GM18870 (cell line): ENCODE measurements around the gene HSFX2.
A peak's percentile ranks its signal among the peaks of the same experiment; 100 is the strongest.
"Not testable (repeated sequence)": the region's sequence is repeated elsewhere in the genome, so short reads cannot be mapped to it uniquely, and the experiment has no call there.

Source experiments
- ATAC-seq: cut with Tn5 transposase; IDR thresholded peaks from one replicate; pipeline ENCODE4 v1.9.1; 2021; ENCODE audit warnings: moderate library complexity; ENCODE audit not compliant: unreplicated experiment

The HSFX2 gene

DNA sequence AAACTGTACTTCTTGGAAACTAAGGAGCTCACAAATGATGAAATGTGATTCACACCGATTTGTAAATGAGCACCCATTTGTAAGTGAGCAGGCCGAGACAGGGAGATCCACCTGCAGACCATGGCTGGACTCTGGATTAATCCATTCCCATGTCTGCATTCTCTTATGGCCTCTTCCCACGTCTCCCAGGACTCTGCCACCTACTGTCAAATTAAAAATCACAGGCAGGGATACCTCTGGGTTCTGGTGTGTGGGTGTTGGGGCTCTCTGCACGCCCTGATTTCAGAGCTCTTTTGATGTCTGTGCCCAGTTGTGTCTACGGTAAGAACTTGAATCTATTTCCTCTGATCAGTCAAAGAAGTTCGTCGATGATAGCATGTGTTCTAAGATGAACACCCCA, 4.1 kb downstream of the HSFX2 start:
- ATAC-seq: not testable (repeated sequence)

DNA sequence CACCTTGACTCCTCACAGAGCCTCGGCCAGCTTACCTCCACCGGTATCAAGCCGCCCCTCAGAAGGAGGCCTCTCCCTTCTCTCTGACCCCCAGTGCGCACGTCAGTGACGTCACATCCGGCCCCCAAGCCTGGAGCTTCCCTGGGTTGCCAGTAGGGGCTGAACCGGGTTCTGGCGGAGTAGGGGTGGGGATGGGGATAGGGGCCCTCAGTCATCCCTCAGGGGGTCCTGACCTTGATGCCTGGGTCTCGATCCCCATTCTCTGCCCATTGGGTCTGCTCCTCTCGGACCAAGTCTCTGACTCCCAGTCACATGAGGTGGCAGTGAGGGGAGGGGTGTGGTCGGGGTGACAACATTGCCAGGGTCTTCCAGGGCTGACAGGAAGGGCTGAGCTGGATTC, 7.8 kb downstream of the HSFX2 start, which contains the start of gene MAGEA9B:
Gene MAGEA9B (minus strand): TSS at position 101 of the 400 bp plus-strand sequence. CDS start 4,280 bp downstream, outside the sequence.
- not testable (repeated sequence) for ATAC-seq

DNA sequence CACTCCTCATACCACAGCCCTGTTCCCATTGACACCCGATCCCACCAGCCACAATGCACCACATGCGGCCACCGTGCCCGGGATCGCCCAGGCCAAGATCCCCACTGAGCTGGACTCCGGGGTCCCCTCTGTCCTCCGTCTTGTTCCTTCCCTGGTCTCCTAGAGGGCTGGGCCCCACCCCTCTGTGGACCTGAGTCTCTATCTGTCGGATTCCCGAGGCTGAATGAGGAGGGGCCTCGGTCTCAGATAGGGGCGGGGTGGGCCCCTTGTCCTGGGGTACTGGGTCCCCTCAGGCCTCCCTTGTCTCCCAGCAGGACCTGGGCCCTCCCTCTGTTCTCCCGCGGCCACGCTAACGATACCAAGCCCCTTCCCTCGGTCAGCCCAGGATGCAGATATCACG, 9.5 kb downstream of the HSFX2 start:
- ATAC-seq: not testable (repeated sequence)

DNA sequence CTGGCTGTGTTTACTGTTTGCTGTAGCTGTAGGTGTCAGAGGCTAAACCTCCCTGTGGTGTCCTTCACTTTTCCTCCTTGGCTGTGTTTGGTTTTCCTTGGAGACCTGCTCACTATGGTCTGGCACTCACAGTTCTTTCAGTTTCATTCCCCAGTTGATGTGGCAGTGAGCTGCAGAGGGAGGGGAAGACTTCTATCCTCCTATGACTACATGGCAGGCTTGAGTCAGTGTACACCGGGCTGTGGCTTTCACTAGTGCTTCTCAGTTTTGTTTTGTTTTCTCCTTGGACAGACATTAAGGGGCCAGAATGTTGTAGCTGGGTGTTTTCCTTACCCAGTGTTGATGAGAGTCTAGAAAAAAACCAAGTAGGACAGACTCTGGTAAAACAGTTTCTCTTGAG, 21.7 kb downstream of the HSFX2 start:
- peak; percentile 100 for ATAC-seq

DNA sequence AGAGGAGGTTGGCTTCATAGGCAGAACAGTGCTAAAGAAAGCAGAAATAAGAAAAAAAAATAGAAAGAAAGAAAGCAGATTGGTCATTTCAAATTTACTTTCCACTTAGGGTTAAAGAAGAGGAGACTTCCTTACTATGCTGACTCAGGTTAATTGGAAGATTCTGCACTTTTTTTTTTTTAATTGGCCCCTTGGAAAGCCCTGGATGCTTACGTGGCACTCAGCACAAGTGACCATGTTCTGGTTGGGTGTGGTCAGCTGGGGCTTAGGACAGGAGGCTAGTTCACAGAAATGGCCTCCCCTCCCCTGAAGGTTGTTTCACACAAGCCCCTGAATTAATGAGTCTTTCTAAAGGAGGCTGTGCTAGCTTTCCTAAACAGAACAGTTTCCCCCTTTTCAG, 22.4 kb downstream of the HSFX2 start:
- ATAC-seq: no peak

DNA sequence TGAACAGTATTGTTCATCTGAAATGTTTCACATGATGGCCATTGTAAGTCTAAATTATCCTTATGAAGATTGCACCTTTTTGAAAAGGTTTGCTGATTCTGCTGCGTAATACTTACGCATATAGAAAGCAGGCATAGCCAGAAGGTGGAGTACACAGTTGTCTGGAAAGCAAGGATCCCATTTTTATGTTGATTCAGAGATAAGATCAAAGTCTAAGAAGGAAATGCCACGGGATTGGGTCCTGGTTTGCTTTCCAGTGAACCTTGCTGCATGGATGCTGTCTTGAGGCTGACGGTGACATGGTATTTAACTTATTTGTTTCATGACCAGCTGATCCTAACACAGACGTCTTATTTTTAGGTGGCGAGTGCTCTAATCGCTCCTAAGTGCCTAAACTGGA, 23.3 kb downstream of the HSFX2 start:
- ATAC-seq: no peak

DNA sequence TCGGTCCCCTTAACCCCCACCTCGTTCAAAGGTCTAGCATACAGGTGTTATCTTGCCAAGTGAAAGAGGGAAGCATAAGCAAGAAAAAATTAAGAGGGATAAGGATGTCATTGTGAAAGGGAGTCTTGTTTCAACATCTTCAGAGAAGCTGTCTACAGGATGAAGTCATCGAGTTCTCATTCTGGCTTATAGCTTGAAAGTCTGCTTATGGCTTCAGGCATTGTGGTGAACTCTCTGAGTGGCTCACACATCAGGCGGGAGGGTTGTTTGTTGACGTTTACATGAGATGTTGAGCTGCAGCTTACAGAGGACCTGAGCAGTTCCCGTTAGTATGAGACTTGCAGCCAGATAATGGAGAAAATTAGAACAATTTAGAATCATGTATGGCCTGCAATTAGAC, 24.4 kb downstream of the HSFX2 start:
- no peak for ATAC-seq

DNA sequence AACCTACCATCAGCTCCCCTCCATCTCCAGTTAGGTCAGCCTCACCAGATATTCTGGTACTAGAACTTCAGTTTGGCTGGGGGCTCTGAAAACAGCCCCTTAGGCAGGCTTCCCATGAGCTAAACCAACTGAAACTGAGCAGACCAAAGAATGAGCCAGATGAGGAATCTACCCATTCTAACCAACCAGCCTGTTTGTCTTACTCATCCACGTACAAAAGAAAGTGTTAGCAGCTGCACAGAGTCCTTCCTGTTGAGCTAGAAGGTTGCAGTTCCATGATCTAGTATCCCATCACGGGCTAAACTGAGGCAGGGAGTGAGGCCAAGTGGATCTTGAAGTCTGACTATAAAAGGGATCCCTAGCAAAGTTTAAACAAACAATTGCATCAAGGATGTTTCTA, 25.3 kb downstream of the HSFX2 start:
- ATAC-seq: no peak

DNA sequence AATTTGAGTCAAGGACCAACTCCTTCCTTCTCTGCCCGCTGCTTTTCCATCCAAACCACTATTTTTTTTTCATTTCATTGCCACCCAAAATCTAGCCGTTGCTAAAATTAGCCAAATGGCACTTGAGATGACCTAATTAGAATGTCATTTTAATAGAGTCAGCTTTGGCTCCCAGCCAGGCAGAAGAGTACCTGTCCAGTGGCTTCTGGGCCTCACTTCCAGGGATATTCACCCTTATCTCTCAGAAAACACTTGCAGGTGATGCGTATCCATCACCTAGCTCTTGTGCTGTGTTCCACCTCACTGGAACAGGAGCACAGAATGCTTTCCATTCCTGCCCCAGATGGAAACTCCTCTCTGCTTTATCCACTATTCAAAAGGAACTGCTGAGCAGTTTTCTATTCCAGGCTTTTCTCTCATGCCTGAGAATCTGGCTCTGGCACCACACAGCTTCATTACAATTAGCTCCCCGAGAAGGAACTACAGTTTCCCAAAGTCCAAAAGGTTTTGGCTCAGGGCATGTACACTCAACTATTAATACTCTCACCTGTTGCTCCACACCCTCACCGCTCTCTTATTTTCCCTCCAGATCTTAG, 26.3 kb downstream of the HSFX2 start:
- no peak for ATAC-seq

DNA sequence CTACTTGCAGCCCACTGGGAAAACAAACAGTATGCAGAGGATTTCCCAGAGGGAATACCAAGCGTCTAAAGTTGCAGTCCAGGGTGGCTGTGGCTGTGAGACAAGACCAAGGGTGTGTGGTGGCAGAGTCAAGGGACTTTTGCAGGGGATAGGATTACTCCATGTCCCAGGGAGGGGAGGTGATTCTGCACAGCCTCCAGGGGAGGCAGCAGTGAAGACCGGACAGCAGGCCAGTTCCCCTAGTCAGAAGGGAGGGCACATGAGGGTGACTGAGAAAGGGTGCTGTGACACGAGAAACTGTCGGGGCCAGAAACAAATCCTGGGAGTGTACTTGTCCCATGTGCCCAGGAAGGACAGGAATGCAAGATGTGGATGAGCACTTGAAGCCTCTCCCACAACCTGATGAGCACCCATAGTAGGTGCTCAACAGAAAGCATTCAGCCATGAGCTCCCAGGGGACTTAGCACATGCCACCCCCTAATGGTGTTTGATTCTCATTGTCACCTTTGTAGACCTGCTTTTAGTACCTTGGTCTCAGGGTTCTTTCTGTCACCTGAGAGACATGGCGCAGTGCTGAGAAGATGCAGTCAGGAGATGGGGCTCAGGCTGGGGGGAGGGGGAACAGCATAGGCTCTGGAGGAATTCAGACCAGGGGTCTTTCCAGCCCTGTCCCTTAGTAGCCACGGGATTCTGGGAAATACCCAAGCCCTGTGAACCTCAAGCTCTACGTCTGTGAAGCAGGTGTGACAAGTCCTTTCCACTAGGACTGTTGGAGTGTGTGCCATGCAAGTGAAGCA, 27.3 kb downstream of the HSFX2 start:
- ATAC-seq: no peak

DNA sequence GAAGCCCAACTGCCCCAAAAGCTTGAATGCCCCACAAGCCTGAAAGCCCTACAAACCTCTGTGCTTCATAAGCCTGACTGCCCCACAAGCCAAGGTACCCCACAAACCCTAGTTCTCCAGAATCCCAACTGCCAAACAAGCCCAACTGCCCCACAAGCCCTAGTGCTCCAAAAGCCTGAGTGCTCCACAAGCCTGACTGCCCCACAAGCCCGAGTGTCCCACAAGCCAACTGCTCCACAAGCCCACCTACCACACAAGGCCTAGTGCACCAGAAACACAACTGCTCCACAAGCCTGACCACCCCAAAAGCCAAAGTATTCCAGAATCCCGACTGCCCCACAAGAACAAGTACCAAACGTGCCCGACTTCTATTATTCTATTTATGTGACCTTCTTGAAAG, 31.8 kb downstream of the HSFX2 start:
- no peak for ATAC-seq

DNA sequence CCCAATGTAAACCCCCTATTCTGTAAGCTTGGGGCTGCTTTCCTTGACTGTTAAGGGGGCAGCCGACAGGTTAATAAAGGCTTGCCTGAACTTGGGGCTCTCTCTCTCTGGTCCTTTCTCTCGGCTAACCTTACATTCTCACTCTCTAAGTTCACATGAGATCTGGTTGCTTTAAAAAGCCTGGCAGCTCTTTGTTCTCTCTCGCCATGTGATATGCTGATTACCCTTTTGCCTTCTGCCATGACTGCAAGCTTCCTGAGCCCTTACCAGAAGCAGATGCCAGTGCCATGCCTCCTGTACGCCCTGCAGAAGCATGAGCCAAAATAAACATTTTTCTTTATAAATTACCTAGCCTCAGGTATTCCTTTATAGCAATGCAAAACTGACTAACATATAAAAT, 39.9 kb downstream of the HSFX2 start:
- ATAC-seq: not testable (repeated sequence)

DNA sequence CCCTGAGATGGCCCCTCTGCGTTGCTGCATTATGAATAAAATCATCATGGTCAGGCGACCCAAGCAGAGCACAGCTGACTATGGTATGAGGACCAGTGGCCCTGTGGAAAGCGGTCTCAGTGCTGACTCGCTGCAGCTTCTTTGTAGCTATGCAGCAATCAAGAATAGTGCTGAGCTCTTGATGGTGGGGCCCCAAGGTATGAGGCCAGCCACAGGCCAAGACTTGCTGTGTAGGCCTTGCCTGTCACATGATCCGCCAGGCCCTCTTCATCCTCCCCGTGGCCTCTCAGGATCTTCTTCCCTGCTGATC, 43.2 kb downstream of the HSFX2 start:
- not testable (repeated sequence) for ATAC-seq

DNA sequence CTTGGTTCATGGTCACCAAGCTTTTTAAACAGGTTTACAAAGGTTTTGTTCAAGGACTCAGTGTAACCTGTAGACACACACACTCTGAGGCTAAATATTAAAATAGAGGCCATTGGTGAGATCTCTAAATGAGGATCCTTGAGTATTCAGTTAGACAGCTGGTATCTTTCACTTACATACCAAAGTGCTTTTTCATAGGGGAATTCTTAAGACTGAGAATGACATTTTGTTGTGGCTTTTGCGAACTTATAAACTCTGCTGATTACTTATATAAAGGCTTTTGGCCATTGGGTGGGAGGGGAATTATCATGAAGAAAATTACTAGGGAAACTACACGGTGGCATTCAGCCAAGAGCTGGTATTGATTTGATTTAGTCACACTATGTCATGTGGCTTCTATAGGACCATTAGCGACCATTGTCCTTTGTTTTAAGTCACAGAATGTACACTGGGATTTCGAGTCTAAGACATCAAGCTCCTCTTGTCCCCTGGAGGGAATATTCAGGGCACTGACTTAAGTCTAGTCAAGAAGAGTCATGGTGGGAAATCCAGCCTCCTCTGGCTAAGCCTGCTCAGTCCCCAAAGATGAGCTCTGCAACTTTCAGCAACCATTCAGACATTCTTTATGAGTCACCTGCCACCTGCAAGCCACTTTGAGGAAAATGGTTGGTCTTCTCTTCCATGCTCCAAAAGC, 43.7 kb downstream of the HSFX2 start:
- peak; percentile 44 for ATAC-seq

DNA sequence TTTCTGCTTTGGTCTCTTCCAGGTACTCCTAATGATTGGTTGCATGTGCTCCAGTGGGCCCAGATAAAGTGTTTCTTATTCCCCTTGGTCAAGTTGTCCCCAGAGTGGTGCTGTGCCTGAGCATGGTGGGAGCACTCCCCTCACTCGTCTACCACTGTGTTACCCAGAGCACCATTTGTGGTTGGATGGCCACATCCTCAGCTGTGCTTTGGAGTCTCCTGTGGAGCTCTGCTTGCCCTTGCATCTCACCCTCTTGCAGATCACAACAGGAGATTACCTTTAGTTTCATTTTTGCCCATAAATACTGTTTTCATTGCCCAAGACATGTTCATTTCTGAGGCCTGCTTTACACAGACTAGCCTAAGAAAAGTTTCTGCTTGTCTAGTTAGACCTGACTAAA, 44.7 kb downstream of the HSFX2 start:
- not testable (repeated sequence) for ATAC-seq

DNA sequence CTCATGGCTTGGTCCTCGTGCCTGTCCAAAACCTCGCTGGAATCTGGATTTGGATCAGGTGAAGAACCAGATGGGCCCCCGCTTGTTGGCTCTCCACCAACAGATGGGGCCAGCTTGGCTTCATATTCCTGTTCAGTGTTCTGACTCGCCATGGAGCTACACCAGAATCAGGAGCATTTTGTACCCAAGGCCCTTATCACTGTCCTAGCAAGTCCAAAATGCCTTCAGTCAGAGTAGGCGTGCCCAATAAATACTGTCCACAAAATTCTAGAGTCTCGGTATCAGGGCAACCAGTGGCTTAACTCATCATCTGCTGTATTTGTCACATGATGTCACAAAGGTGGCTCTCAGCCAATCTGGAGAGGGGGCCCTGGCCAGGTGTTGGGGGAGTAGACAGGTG, 45.4 kb downstream of the HSFX2 start, which contains the start of gene HSFX3:
Gene HSFX3 (minus strand): TSS at position 224 of the 400 bp plus-strand sequence. CDS start 72 bp downstream, at position 152.
- ATAC-seq: not testable (repeated sequence)

DNA sequence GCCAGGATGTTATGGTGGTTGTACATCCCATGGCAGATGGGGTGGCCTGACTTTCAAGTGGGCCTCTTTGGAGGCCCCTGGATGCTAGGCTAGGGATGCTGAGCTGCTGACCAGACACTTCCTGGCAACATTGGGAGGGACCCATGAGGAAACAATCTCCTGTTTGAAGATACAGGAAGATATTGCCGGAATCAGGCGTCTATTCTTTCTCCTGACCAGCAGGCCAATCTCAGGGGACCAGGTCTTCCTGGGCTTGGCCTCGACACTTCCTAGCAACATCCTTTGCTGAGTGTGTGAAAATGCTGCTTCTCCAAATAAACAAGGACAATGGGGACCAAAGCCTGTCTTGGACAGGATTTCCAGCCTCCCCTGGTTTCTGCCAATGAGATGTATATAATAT, 47.3 kb downstream of the HSFX2 start:
- not testable (repeated sequence) for ATAC-seq

DNA sequence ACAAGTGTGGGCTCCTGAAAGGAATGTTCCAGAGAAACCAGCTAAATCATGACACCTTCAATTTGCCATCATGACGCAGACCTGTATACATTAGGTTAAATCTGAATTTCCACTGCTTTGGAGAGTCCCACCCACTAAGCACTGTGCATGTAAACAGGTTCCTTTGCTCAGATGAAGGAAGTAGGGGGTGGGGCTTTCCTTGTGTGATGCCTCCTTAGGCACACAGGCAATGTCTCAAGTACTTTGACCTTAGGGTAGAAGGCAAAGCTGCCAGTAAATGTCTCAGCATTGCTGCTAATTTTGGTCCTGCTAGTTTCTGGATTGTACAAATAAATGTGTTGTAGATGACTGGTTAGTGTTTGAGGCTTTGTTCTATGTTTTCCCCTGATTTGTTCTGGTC, 48.2 kb downstream of the HSFX2 start:
- not testable (repeated sequence) for ATAC-seq

DNA sequence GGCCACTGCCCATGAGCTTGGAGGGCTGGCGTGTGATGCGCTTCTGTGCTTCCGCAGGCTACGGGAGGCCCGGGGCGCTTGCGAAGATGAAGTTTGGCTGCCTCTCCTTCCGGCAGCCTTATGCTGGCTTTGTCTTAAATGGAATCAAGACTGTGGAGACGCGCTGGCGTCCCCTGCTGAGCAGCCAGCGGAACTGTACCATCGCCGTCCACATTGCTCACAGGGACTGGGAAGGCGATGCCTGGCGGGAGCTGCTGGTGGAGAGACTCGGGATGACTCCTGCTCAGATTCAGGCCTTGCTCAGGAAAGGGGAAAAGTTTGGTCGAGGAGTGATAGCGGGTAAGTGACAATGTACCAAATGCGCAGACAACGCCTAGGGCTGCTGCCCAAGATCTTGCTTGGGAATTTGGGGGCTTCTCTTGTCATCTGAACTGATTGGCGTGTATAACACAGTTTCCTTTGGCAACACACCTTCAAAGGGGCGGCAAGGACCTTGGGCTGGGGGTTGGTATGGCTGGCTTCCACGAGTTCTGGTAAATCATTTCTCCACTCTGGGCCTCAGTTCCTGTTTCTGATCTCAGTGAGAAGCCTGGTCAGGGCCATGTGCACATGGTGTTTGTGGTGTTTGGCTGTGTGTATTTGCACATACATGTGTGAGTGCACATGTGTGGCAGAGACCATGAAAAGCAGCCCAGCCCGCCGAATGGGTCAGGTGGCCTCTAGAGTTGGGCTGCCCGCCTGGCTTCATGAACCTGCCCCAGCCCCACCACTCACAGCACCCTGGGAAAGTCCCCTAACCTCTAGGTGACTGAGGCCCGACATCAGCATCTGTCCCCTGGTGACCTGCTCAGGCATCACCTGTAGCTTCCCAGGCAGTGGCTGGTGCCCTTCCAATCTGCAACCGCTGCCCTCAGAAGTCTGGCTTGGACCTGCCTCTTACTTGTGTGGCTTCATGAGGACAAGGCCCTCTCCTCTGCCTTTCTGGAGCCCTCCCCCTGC, 49.3 kb downstream of the HSFX2 start:
- not testable (repeated sequence) for ATAC-seq
